Fibroblast of lung (primary cell): ENCODE data around the gene OR10H2.

ENCODE experiments used
- EZH2 ChIP-seq: IDR thresholded peaks from 2 replicates; pipeline ENCODE4 v1.5.1; 2012; ENCODE audit warnings: low read length, control low read depth, mild to moderate bottlenecking; ENCODE audit errors: missing control alignments
- TF ChIP-seq, protein P1 (sequence below), 2 donors: IDR thresholded peaks in 1 of 2; conservative IDR thresholded peaks in 1 of 2; 1 replicate in 1 of 2; 2 replicates in 1 of 2; pipeline ENCODE4 v1.5.1; 2011 to 2012; ENCODE audit warnings: low read length in 2 of 2, control low read depth in 1 of 2, inconsistent platforms in 1 of 2, low read depth in 1 of 2, mild to moderate bottlenecking in 1 of 2

DNA sequence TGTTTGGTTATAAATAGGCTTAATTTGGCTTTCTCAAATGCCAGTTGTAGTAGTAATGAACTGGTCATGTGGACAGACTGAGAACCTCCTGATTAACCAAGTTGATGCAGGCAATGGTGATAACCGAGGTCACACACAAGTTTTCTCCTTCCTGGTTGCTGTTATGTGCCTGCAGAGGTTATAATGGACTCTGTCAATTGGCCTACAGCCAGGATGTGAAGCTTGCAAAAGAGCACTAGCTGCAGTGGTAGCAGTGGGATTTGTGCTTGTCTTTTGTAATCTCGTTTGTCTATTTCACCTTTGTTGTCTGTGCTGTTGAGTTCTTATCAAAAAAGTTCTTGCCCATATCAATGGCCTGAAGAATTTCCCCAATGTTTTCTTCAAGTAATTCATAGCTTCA, 30.6 kb downstream of the OR10H2 start:
- TF ChIP-seq, protein P1, sequence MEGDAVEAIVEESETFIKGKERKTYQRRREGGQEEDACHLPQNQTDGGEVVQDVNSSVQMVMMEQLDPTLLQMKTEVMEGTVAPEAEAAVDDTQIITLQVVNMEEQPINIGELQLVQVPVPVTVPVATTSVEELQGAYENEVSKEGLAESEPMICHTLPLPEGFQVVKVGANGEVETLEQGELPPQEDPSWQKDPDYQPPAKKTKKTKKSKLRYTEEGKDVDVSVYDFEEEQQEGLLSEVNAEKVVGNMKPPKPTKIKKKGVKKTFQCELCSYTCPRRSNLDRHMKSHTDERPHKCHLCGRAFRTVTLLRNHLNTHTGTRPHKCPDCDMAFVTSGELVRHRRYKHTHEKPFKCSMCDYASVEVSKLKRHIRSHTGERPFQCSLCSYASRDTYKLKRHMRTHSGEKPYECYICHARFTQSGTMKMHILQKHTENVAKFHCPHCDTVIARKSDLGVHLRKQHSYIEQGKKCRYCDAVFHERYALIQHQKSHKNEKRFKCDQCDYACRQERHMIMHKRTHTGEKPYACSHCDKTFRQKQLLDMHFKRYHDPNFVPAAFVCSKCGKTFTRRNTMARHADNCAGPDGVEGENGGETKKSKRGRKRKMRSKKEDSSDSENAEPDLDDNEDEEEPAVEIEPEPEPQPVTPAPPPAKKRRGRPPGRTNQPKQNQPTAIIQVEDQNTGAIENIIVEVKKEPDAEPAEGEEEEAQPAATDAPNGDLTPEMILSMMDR (conservative IDR thresholded peaks at IDR 0.05 in 1 of 2, IDR thresholded peaks at IDR 0.05 in 1 of 2; ENCODE audit: low read depth in 1 of 2, low read length in 2 of 2): no peak
- TF ChIP-seq EZH2: no peak
